GM21723 (cell line): ENCODE data around the gene SBK2.
"Not testable (repeated sequence)": the region's sequence is repeated elsewhere in the genome, so short reads cannot be mapped to it uniquely, and the experiment has no call there.

Experiments used
- ATAC-seq: cut with Tn5 transposase; IDR thresholded peaks from one replicate; pipeline ENCODE4 v1.9.1; 2021; ENCODE audit warnings: mild to moderate bottlenecking, moderate library complexity; ENCODE audit not compliant: unreplicated experiment

SBK2 gene

GRCh38 chr19:55536951-55537740 is at the start of gene SBK2:
Gene SBK2, minus strand, starts transcription at chr19:55537133. Its CDS starts 839 bp downstream, at chr19:55536294.
- ATAC-seq = no peak

DNA sequence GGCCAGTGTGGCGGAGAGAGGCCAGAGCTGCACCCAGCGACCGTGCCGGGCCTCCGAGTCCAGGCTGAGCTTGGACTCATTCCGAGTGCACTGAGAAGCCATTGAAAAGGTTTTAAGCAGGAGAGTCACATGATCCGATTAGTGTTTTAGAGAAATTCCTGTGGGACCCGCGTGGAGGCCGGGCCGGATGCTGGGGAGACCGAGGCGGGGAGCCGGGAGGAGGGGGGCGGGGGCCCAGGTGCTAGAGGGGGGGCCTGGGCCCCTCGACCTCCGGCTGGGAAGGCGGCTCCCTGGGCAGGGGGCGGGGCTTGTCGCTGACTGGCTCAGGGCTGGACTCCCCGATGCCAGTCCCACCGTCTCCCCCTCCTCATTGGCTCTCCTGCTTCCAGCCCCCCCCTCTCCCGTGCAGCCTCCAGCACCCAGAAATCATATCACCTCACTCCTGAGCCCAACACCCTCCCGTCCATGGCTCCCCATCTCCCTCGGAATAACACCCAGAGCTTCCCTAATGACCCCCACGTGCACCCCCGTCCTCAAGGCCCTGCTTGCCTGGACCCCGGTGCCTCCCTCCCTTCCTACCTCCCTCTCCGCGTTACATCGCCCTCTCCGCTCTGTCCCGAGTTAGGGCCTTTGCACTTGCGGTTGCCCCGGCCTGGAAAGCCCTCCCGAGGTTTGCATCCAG is 48.9 kb upstream of the SBK2 start:
- no peak for ATAC-seq

- no peak for ATAC-seq
These were observed 47.9 kb upstream of the SBK2 start for GRCh38 chr19:55584871-55585270.

- ATAC-seq = not testable (repeated sequence)
These were observed 47.0 kb upstream of the SBK2 start for GRCh38 chr19:55583897-55584296.

DNA sequence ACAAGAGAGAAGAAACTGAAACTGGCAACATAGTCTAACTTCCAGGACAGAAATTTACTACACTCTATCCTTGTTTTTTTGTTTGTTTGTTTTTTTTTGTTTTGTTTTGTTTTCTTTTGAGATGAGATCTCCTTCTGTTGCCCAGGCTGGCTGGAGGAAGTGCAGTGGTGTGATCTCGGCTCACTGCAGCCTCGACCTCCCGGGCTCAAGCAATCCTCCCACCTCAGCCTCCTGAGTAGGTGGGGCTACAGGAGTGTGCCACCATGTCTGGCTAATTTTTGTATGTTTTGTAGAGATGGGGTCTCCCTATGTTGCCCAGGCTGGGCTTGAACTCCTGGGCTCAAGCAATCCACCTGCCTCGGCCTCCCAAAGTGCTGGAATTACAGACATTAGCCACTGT is 45.4 kb upstream of the SBK2 start:
- ATAC-seq = not testable (repeated sequence)

DNA sequence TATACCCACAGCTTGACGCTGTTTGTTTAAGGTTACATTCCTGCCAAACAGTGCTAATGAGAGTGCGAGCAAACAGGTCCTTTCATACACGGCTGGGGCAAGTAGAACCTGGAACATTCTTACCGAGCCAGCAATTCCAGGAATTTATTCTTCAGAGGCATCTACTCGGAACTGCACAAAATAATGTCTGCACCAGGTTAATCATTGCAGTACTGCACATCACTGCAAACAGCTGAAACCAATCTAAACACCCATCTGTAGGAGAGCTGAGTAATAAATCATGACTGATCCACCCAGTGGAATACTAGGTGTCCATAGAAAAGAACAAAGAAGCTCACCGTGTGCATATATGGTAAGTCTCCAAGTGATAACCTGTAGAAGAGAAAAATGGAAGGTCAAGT is 44.9 kb upstream of the SBK2 start:
- ATAC-seq = no peak

DNA sequence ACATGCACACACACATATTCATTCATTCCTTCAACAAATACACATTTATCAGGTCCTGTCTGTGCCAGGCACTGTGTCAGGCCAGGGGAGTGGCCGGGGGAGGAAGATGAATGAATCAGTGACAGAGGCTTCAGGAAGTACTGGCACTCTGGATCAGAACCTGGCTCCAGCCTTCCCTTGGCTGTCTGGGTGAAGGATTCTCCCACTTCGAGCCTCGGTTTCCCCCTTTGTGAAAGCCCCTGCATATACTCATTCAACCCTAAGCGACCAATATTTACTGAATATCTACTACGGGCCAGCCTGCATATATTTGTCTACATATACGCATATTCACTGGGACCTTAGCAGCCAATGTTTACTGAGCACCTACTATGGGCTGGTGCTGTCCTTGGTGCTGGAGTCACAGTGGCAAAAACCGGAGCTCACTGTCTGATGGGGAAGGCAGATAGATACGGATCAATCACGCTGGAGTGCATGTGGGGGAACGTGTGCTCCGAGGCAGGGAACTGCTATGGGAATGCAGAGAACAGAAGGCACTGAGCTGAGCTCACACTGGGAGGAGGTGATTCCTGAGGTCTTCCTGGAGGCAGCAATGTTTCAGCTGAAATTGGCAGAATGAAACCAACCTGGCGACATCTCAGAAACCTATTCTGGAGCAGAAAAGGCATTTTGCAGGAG is 44.4 kb upstream of the SBK2 start:
- no peak for ATAC-seq

DNA sequence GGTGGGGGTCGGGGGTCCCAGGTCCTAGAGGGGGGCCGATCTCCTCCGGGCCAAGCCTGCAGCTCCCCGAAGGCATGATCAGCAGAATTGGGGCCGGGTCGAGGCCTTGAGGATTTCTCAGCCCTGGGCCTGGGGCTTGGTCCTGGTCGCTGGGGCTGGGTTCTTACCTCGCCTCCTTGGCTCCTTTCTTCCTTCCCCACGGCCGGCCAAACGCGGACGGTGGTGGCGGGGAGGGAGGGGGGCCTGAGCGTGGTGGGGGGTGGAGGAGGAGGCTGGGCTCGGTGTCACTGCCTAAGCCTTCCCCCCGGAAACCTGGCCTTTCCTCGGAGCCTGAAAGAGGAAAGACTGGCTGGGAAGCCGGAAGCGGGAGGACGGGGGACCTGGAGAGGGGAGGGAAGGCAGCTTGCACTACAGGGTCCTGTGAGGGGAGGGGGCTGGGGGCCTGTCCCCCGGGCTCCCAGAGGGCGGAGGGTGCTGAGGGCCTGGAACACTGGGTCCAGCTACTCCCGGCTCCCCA is 43.8 kb upstream of the SBK2 start, which contains the start of gene ZNF579:
ZNF579 (minus strand) TSS at position 221 of the 517 bp plus-strand sequence. CDS start 1,209 bp downstream, outside the sequence.
- peak; percentile 70 for ATAC-seq

- ATAC-seq = no peak
These were observed 43.1 kb upstream of the SBK2 start for GRCh38 chr19:55579766-55580621.

DNA sequence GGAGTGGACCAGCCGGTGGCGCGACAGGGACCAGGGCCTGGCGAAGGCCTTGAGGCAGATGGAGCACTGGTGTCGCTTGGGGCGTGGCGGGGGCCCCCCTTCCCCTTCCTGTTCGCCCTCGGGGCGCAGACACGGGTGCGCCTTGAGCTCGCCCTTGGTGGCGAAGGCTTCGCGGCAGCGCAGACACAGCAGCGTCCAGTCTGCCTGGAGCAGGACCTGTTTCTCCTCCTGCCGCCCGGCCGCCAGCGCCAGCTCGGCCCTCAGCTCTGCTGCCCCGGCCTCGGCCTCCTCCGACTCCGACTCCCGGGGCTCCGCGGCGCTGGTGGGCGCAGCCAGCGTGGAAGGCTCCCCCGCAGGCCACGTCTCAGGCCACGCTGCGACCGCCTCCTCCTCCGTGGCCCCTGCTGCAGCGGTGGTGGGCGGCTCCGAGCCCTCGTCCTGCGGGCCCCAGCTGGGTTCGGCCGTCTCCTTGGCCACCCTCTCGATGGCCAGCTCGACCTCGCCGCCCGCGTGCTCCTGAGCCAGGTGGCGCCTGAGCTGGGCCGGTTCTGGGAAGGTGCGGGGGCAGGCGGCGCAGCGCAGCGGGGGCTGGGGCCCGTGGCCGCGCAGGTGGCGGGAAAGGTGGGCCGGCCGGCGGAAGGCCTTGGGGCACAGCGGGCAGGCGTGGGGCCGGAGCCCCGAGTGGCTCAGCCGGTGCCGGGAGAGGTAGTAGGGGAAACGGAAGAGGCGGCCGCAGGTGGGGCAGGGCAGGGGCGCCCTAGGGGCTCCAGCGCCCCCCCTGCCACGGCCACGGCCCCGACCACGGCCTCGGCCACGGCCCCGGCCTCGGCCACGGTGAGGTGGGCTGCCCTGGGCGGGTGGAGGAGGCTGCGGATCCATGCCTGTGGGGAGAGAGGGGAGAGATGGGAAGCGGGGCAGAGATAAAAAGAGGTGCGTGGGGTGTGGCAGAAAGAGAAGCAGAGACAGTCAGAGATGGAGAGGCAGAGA is 42.1 kb upstream of the SBK2 start:
- no peak for ATAC-seq

DNA sequence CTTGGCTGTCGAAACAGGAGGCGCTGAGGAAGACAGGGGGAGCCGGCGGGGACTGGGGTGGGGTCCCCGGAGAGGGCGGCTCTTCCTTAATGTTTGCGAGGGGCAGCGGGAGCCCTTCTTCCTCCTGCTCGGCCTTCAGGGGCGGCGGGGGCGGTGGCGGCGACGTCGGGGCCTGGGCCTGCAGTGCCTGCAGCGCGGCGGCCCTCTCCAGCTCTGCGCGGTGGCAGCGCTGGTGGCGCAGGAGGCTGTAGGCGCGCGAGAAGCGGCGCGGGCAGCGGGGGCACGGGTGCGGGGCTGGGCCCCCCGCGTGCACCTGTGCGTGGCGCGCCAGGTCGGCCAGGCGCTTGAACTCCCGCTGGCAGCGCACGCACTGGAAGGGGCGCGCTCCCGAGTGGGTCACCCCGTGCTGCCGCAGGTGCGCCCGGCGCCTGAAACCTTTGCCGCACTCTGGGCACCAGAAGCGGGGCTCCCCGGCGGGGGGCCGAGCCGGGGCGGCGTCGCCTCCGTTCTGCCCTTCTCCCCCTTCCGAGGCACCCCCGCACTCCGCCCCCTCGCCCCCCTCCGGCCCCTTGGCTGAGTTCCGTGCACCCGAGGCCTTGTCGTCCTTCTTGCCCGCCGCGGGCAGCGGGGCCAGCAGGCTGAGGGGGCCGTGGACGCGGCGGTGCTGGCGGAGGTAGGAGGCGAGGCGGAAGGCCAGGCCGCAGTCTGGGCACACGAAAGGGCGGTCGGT is 41.3 kb upstream of the SBK2 start:
- ATAC-seq = no peak

DNA sequence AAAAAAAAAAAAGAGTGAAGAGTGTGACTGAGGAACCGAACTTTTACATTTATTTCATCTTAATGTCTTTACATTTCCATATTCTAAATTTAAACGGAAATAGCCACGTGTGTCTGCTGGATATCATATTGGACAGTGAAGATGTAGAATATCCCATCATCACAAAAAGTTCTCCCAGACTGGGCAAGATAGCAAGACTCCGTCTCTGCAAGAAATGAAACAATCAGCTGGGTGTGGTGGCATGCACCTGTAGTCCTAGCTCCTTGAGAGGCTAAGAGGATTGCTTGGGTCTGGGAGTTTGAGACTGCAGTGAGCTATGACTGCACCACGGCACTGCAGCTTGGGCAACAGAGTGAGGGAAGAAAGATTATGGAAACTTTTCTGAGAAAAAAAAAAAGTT is 39.8 kb upstream of the SBK2 start:
- ATAC-seq = no peak

GRCh38 chr19:55573929-55574328 is 37.0 kb upstream of the SBK2 start:
- not testable (repeated sequence) for ATAC-seq

DNA sequence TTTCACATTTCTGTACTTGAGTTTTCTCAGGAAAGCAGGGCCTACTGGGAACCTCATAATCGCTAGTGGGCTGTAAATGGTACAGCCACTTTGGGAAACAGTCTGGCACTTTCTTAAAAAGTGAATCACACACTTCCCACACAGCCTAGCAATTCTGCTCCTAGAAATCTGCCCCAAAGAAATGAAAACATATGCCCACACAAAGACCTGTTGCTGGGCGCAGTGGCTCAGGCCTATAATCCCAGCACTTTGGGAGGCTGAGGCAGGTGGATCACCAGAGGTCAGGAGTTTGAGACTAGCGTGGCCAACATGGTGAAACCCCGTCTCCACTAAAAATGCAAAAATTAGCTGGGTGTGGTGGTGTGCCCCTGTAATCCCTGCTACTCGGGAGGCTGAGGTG is 32.5 kb upstream of the SBK2 start:
- not testable (repeated sequence) for ATAC-seq

GRCh38 chr19:55567708-55568328 is 30.9 kb upstream of the SBK2 start:
- no peak for ATAC-seq

DNA sequence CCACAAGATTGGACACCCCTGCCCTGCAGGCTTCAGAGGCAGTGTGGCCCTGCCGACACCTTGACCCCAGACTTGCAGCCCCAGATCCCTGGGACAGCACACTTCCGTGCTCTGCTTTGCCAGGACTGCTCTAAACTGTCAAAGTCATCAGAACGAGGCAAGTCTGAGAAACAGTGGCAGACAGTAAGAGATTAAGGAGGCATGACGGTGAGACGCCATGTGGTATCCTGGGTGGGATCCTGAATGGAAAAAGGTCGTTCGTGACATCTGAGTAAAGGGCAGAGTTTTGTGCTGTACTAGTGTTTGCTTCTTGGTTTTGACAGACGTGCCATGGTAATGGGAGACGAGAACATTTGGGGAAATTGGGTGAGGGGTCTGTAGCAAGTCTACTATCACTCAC is 29.9 kb upstream of the SBK2 start:
- ATAC-seq = no peak

GRCh38 chr19:55563261-55563690 is 26.3 kb upstream of the SBK2 start:
- no peak for ATAC-seq

DNA sequence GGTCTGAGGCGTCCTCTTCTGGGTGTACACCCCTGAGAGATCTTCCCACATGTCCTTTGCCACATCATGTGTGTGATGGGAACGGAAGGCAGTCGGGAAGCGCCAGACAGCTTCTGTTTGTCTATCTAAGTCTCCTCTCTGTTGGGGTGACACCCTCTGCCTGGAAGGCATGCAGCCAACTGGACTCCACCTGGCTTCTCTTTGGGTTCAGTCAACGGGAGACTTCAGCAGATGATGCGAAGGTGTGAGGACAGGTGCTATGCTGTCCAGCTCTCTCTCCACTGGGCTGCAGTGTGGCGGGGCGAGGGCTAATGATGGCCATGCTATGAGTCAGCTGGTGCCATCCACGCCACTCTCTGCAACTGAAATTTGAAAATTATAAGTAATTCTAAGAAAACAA is 22.8 kb upstream of the SBK2 start:
- ATAC-seq = no peak
